H1 (cell line): Measurements from ENCODE around the gene UBE2D3. TPM values are rescaled to one million over a fixed set of nuclear protein-coding genes. Genes with fewer than 3 reads are reported as not detected.

Experiments
- CTCF ChIA-PET: fragments of 300-600 bp; sonication (Branson Sonifier 250); formaldehyde crosslinking; loops from one replicate; lab custom pipeline; 2021; ENCODE audit not compliant: partially characterized antibody; lab: Charles Lee
- POLR2A ChIA-PET: fragments of 300-600 bp; sonication (Branson Sonifier 250); formaldehyde crosslinking; loops from one replicate; lab custom pipeline; 2021; ENCODE audit warnings: inconsistent platforms; ENCODE audit not compliant: partially characterized antibody; lab: Charles Lee
- DNase-seq, 2 experiments: peaks; one replicate each; pipeline versions ENCODE4 v3.0.0 to v3.0.0-alpha.2; 2010 to 2022; ENCODE audit warnings: low spot score in 2 of 2, low read depth in 1 of 2, mixed read lengths in 1 of 2
- FAIRE-seq: peaks from 2 replicates; lab custom pipeline; 2011; peaks lifted over from hg19 to GRCh38; lab: Jason Lieb, UNC
- H2AFZ ChIP-seq: 2 replicates; pipeline ENCODE4 v1.8.1; 2012; ENCODE audit warnings: low read length, inconsistent platforms
- H2AK5ac ChIP-seq: 2 replicates; pipeline ENCODE4 v1.6.1; 2013; ENCODE audit warnings: low read depth, low read length
- H2BK120ac ChIP-seq: replicated peaks from 2 replicates; pipeline ENCODE3; 2013; ENCODE audit warnings: low read depth, low read length, inconsistent platforms
- H2BK12ac ChIP-seq: 2 replicates; pipeline ENCODE4 v1.6.1; 2013; ENCODE audit warnings: low read depth, low read length
- H2BK15ac ChIP-seq: 2 replicates; pipeline ENCODE4 v1.6.1; 2013; ENCODE audit warnings: low read length
- H2BK20ac ChIP-seq: 2 replicates; pipeline ENCODE4 v1.6.1; 2013; ENCODE audit warnings: low read length
- H2BK5ac ChIP-seq: 2 replicates; pipeline ENCODE4 v1.6.1; 2013; ENCODE audit warnings: low read depth, low read length
- H3K14ac ChIP-seq: 2 replicates; pipeline ENCODE4 v1.6.1; 2013; ENCODE audit warnings: inconsistent platforms; ENCODE audit not compliant: insufficient read length
- H3K18ac ChIP-seq: 2 replicates; pipeline ENCODE4 v1.6.1; 2013; ENCODE audit warnings: low read length; ENCODE audit errors: extremely low read depth
- H3K23ac ChIP-seq: 2 replicates; pipeline ENCODE4 v1.6.1; 2013; ENCODE audit warnings: inconsistent platforms; ENCODE audit not compliant: insufficient read length
- H3K23me2 ChIP-seq: 2 replicates; pipeline ENCODE4 v1.6.1; 2013; ENCODE audit warnings: low read depth, low read length
- H3K27ac ChIP-seq: 2 replicates; pipeline ENCODE4 v1.6.1; 2011; ENCODE audit warnings: low read depth, low read length, inconsistent platforms
- H3K27me3 ChIP-seq, 4 experiments: replicated peaks in 1 of 4; 1 replicate in 1 of 4; 2 replicates in 3 of 4; pipeline versions ENCODE4 v1.6.1 to v1.8.1; 2011 to 2013; ENCODE audit warnings: low read length in 3 of 4, mild to moderate bottlenecking in 3 of 4, inconsistent platforms in 2 of 4, mixed read lengths in 2 of 4, moderate library complexity in 1 of 4; ENCODE audit not compliant: control insufficient read depth in 3 of 4, insufficient read depth in 3 of 4; ENCODE audit errors: extremely low read depth in 1 of 4
- H3K36me3 ChIP-seq, 4 experiments: 2 replicates each; pipeline versions ENCODE4 v1.6.1 to v1.8.1; 2011 to 2013; ENCODE audit warnings: mild to moderate bottlenecking in 4 of 4, low read length in 3 of 4, moderate library complexity in 2 of 4, control low read depth in 1 of 4, inconsistent platforms in 1 of 4; ENCODE audit not compliant: insufficient read depth in 4 of 4, control insufficient read depth in 2 of 4
- H3K4ac ChIP-seq: replicated peaks from 2 replicates; pipeline ENCODE3; 2013; ENCODE audit warnings: low read length, low read depth, mixed read lengths, inconsistent platforms; ENCODE audit not compliant: insufficient read length
- H3K4me1 ChIP-seq, 4 experiments: replicated peaks in 1 of 4; 1 replicate in 1 of 4; 2 replicates in 3 of 4; pipeline versions ENCODE4 v1.6.1 to v1.8.1; 2011 to 2013; ENCODE audit warnings: low read length in 3 of 4, inconsistent platforms in 2 of 4, mixed read lengths in 1 of 4; ENCODE audit not compliant: insufficient read depth in 4 of 4, control insufficient read depth in 3 of 4
- H3K4me2 ChIP-seq, 2 experiments: 2 replicates each; pipeline versions ENCODE4 v1.6.1 to v1.8.1; 2011 to 2013; ENCODE audit warnings: low read depth in 2 of 2, low read length in 2 of 2, control low read depth in 1 of 2, inconsistent platforms in 1 of 2, mild to moderate bottlenecking in 1 of 2; ENCODE audit not compliant: insufficient read depth in 1 of 2
- H3K4me3 ChIP-seq, 4 experiments: fragments of 200-600, 300-600 bp in 1 of 4; sonication (generic), shearing (Covaris generic), sonication (Bioruptor Twin) in 1 of 4; 2 replicates each; pipeline versions ENCODE4 v1.5.1 to v1.8.1; 2011 to 2016; ENCODE audit warnings: low read length in 4 of 4, low read depth in 3 of 4, control low read depth in 2 of 4, inconsistent platforms in 2 of 4, mild to moderate bottlenecking in 2 of 4, mixed read lengths in 1 of 4, moderate library complexity in 1 of 4; ENCODE audit not compliant: insufficient read depth in 2 of 4; ENCODE audit errors: extremely low read depth in 1 of 4
- H3K56ac ChIP-seq: replicated peaks from 2 replicates; pipeline ENCODE3; 2013; ENCODE audit warnings: low read depth, mild to moderate bottlenecking, mixed read lengths, low read length, inconsistent platforms; ENCODE audit not compliant: insufficient read length
- H3K79me1 ChIP-seq: 2 replicates; pipeline ENCODE4 v1.6.1; 2013; ENCODE audit warnings: low read depth, low read length, control low read depth
- H3K79me2 ChIP-seq, 2 experiments: 2 replicates each; pipeline versions ENCODE4 v1.6.1 to v1.8.1; 2012 to 2013; ENCODE audit warnings: low read length in 2 of 2, mild to moderate bottlenecking in 2 of 2, inconsistent platforms in 1 of 2; ENCODE audit not compliant: insufficient read depth in 2 of 2, control insufficient read depth in 1 of 2
- H3K9ac ChIP-seq, 4 experiments: replicated peaks in 1 of 4; 1 replicate in 1 of 4; 2 replicates in 3 of 4; pipeline versions ENCODE4 v1.6.1 to v1.8.1; 2011 to 2013; ENCODE audit warnings: low read depth in 3 of 4, low read length in 3 of 4, control low read depth in 2 of 4, mild to moderate bottlenecking in 2 of 4, moderate library complexity in 2 of 4, inconsistent platforms in 1 of 4; ENCODE audit errors: extremely low read depth in 1 of 4
- H3K9me3 ChIP-seq, 2 experiments: 2 replicates each; pipeline versions ENCODE4 v1.6.1 to v1.8.1; 2012 to 2013; ENCODE audit warnings: mild to moderate bottlenecking in 2 of 2, moderate library complexity in 2 of 2, control low read depth in 1 of 2, inconsistent platforms in 1 of 2, low read depth in 1 of 2, low read length in 1 of 2, mixed read lengths in 1 of 2; ENCODE audit not compliant: insufficient read depth in 2 of 2
- H4K20me1 ChIP-seq, 2 experiments: replicated peaks in 1 of 2; 2 replicates each; pipeline versions ENCODE3 to v1.8.1; 2011 to 2013; ENCODE audit warnings: inconsistent platforms in 2 of 2, low read length in 2 of 2, mild to moderate bottlenecking in 1 of 2; ENCODE audit not compliant: insufficient read depth in 2 of 2, control insufficient read depth in 1 of 2
- H4K5ac ChIP-seq: 2 replicates; pipeline ENCODE4 v1.6.1; 2013; ENCODE audit warnings: low read length, low read depth, mixed read lengths, inconsistent platforms; ENCODE audit not compliant: insufficient read length
- H4K8ac ChIP-seq: 2 replicates; pipeline ENCODE4 v1.8.0; 2013; ENCODE audit warnings: mild to moderate bottlenecking, moderate library complexity, low read length, inconsistent platforms; ENCODE audit not compliant: insufficient read depth; ENCODE audit errors: extremely low read depth
- H4K91ac ChIP-seq: replicated peaks from 2 replicates; pipeline ENCODE3; 2013; ENCODE audit warnings: low read length, mixed read lengths, inconsistent platforms; ENCODE audit not compliant: insufficient read length
- ASH2L ChIP-seq: fragments of 200-600, 300-600 bp; sonication (generic); IDR thresholded peaks from one replicate; pipeline ENCODE4 v1.7.1; 2017; ENCODE audit warnings: low read length
- ATF3 ChIP-seq: IDR thresholded peaks from 2 replicates; pipeline ENCODE4 v1.6.1; 2011; ENCODE audit warnings: low read depth, mild to moderate bottlenecking, low read length; ENCODE audit not compliant: insufficient read depth
- BRCA1 ChIP-seq: IDR thresholded peaks from 2 replicates; pipeline ENCODE4 v1.6.1; 2012; ENCODE audit warnings: low read depth, low read length, improper control_type of control experiment
- JUN ChIP-seq: IDR thresholded peaks from 2 replicates; pipeline ENCODE4 v1.6.1; 2011; ENCODE audit warnings: low read depth, mild to moderate bottlenecking, improper control_type of control experiment, low read length
- KDM4A ChIP-seq: IDR thresholded peaks from one replicate; pipeline ENCODE4 v1.7.1; 2012; ENCODE audit warnings: low read depth, mild to moderate bottlenecking, moderate library complexity, low read length, inconsistent platforms; ENCODE audit not compliant: severe bottlenecking
- KDM5A ChIP-seq: fragments of 200-600 bp; IDR thresholded peaks from 2 replicates; pipeline ENCODE4 v1.7.1; 2012; ENCODE audit warnings: mild to moderate bottlenecking, low read length, inconsistent platforms, mixed read lengths
- SP4 ChIP-seq: IDR thresholded peaks from 2 replicates; pipeline ENCODE4 v1.6.1; 2012; ENCODE audit warnings: low read length, inconsistent platforms
- WGBS, 2 experiments: shearing (Covaris generic) in 1 of 2; methylation state at CpG; one replicate each; pipeline versions ENCODE4 v1.1.6 to v1.1.7; 2013 to 2015; ENCODE audit warnings: low lambda C conversion rate in 2 of 2, mixed read lengths in 2 of 2, inconsistent platforms in 1 of 2, low coverage in 1 of 2, missing lambda C conversion rate in 1 of 2; ENCODE audit not compliant: insufficient replicate concordance in 2 of 2, insufficient coverage in 1 of 2, insufficient read length in 1 of 2; ENCODE audit errors: extremely low coverage in 1 of 2, missing lambda C conversion rate in 1 of 2; 5-methylcytosine and 5-hydroxymethylcytosine counted together
- polyA plus RNA-seq, 7 experiments: library from polyadenylated mRNA; depleted of rRNA in 3 of 7; stranded (reverse) in 5 of 7; unstranded in 2 of 7; fragments of >200 nt in 5 of 7; fragments of 200-250 nt in 2 of 7; gene quantifications; 1 replicate in 5 of 7; 2 replicates in 1 of 7; 4 replicates in 1 of 7; pipeline versions ENCODE4 v1.2.1 to v1.2.3, GENCODE V29; 2011 to 2013; ENCODE audit warnings: missing spikeins in 2 of 7, mixed read lengths in 2 of 7
- total RNA-seq: library from RNA; stranded (reverse); fragmentation: NEBNext Ultra II Directional; extraction: Animal tissue kit (Norgen Biotek cat#: 25700); gene quantifications from 2 replicates; pipeline ENCODE4 v1.2.1, GENCODE V29; 2021

UBE2D3 gene
- total and polyA plus RNA-seq, 2 of the 8 experiments (the other 6 are each of a cell fraction or from before 2014, with no cell fraction given): 396 to 544 TPM

- H3K23ac ChIP-seq: no peak overlapping the region
- FAIRE-seq (no peak), DNase-seq (no peak)
- H3K23me2 ChIP-seq: no peaks in the 10 kb centered on the region
- no peak overlapping the region for H2AK5ac ChIP-seq
- no peak overlapping the region for H2BK5ac ChIP-seq
- no peak overlapping the region for H4K5ac ChIP-seq
- H2BK20ac ChIP-seq: no peak overlapping the region
- WGBS, 2 experiments: 100% methylated on average over 1 of the region's 1 CpG; no CpG with 5 or more reads in 1 of the 2 experiments
- H2AFZ ChIP-seq: no peak overlapping the region
- no peak overlapping the region for H2BK12ac ChIP-seq
- H3K27ac ChIP-seq: no peak overlapping the region
- H3K9ac ChIP-seq: no peak overlapping the region
- no peak overlapping the region for H4K8ac ChIP-seq
- no peak overlapping the region for H3K4me3 ChIP-seq
- no peak overlapping the region for H3K14ac ChIP-seq
- no peak overlapping the region for H3K4ac ChIP-seq
- H3K56ac ChIP-seq: no peak overlapping the region
- no peak overlapping the region for H2BK15ac ChIP-seq
- no peaks in the 10 kb centered on the region for H3K9me3 ChIP-seq
- H3K27me3 ChIP-seq: no peaks in the 10 kb centered on the region
- TF ChIP-seq KDM4A: no peak
- no peak for TF ChIP-seq ASH2L
- no peak for TF ChIP-seq ATF3
- no peak for TF ChIP-seq KDM5A
- no peak for TF ChIP-seq SP4
- TF ChIP-seq JUN: no peak
- no peak for TF ChIP-seq BRCA1
- no peaks in the 10 kb centered on the region for H4K20me1 ChIP-seq
- no peak overlapping the region for H2BK120ac ChIP-seq
- CTCF ChIA-PET: no interaction called here
- H3K79me2 ChIP-seq: no peaks in the 10 kb centered on the region
- no peak overlapping the region for H3K4me2 ChIP-seq
- no peaks in the 10 kb centered on the region for H3K36me3 ChIP-seq
- peaks cover 0 to 3% (median 0%) of the 10 kb centered on the region in 4 experiments; a peak in 1 of 7 replicates for H3K4me1 ChIP-seq
- H4K91ac ChIP-seq: no peak overlapping the region
- POLR2A ChIA-PET: interaction anchor here (4.5 kb wide), 1 partner anchor 16 kb away, joined by 27 read pairs; the partner anchor contains the start of gene UBE2D3
- H3K79me1 ChIP-seq: no peaks in the 10 kb centered on the region
- no peak overlapping the region for H3K18ac ChIP-seq
These were observed 16.6 kb upstream of the UBE2D3 start for GRCh38 chr4:102843938-102844337.
